Panc1 (cell line): ENCODE data around the gene TEX52. TPM values are rescaled to one million over a fixed set of nuclear protein-coding genes. Genes with fewer than 3 reads are reported as not detected.

ENCODE experiments used
- ATAC-seq: fragments of 200-7000 bp; cut with Tn5 transposase; 2 replicates; pipeline ENCODE4 v1.9.1; 2020; ENCODE audit warnings: mild to moderate bottlenecking, moderate library complexity
- BruUV-seq: library from RNA; stranded (reverse); fragments of 400-500 nt; replicated peaks from 2 replicates; lab custom pipeline; 2021; lab: Mats Ljungman, UMichigan
- CTCF ChIA-PET: fragments of 300-600 bp; sonication (Branson Sonifier 250); formaldehyde crosslinking; loops from one replicate; lab custom pipeline; 2022; ENCODE audit warnings: antibody characterized with exemption; lab: Charles Lee
- POLR2A ChIA-PET: fragments of 300-600 bp; sonication (Branson Sonifier 250); formaldehyde crosslinking; loops from one replicate; lab custom pipeline; 2022; ENCODE audit warnings: antibody characterized with exemption; lab: Charles Lee
- DNase-seq: peaks from one replicate; pipeline ENCODE4 v3.0.0-alpha.2; 2010; ENCODE audit warnings: low read depth, low spot score
- H3K27ac ChIP-seq: 2 replicates; pipeline ENCODE4 v1.5.1; 2011; ENCODE audit warnings: mild to moderate bottlenecking, low read length, inconsistent platforms
- H3K27me3 ChIP-seq: fragments of 200-500 bp; sonication (Bioruptor generic); 2 replicates; pipeline ENCODE4 v1.6.0; 2014; ENCODE audit warnings: low read length, inconsistent platforms; ENCODE audit not compliant: control insufficient read depth, insufficient read depth
- H3K36me3 ChIP-seq: fragments of 200-500 bp; sonication (Bioruptor generic); 2 replicates; pipeline ENCODE4 v1.5.1; 2014; ENCODE audit warnings: inconsistent platforms, mild to moderate bottlenecking, low read length, moderate library complexity; ENCODE audit not compliant: control insufficient read depth, insufficient read depth
- H3K4me1 ChIP-seq: 2 replicates; pipeline ENCODE4 v1.5.1; 2011; ENCODE audit warnings: inconsistent platforms, mild to moderate bottlenecking, low read length, moderate library complexity; ENCODE audit not compliant: control insufficient read depth, insufficient read depth
- H3K4me3 ChIP-seq, 2 experiments: 2 replicates each; pipeline ENCODE4 v1.5.1; 2011 to 2012; ENCODE audit warnings: low read depth in 2 of 2, low read length in 2 of 2, mild to moderate bottlenecking in 2 of 2, inconsistent platforms in 1 of 2, moderate library complexity in 1 of 2
- H3K9me3 ChIP-seq: fragments of 200-500 bp; sonication (Bioruptor generic); 2 replicates; pipeline ENCODE4 v1.5.1; 2014; ENCODE audit warnings: low read depth, mild to moderate bottlenecking, inconsistent platforms, low read length, moderate library complexity; ENCODE audit not compliant: control insufficient read depth, insufficient read depth
- CTCF ChIP-seq: fragments of 450-650 bp; IDR thresholded peaks from 2 replicates; pipeline ENCODE4 v1.5.1; 2017; ENCODE audit warnings: mild to moderate bottlenecking
- POLR2AphosphoS5 ChIP-seq: IDR thresholded peaks from 2 replicates; pipeline ENCODE4 v1.6.1; 2012; ENCODE audit warnings: mild to moderate bottlenecking, low read depth, low read length, moderate library complexity
- SIN3A ChIP-seq: IDR thresholded peaks from 2 replicates; pipeline ENCODE4 v1.6.1; 2012; ENCODE audit warnings: low read depth, mild to moderate bottlenecking, low read length, moderate library complexity, borderline replicate concordance; ENCODE audit not compliant: insufficient read depth
- TCF7L2 ChIP-seq: IDR thresholded peaks from 2 replicates; pipeline ENCODE4 v1.6.1; 2011; ENCODE audit warnings: mild to moderate bottlenecking, low read depth, low read length, inconsistent platforms
- in situ Hi-C: cut with HindIII; loops from 2 replicates; pipeline ENCODE4 v1.10.0; 2016; ENCODE audit warnings: low sequenced_read_pairs, low pct_unique_long_range_greater_than_20kb
- intact Hi-C: fragments of 100-400 bp; cut with micrococcal nuclease; formaldehyde crosslinking; loops from one replicate; pipeline ENCODE4 v1.10.0; 2022; ENCODE audit not compliant: unreplicated experiment
- total RNA-seq: library from RNA; stranded (reverse); gene quantifications from one replicate; pipeline ENCODE4 v1.2.1, GENCODE V29; 2021; ENCODE audit not compliant: unreplicated experiment
- TF ChIP-seq, protein P1 (sequence below), 2 experiments: IDR thresholded peaks; 2 replicates each; pipeline ENCODE4 v1.6.1; 2011 to 2012; ENCODE audit warnings: low read depth in 2 of 2, control low read depth in 1 of 2, low read length in 1 of 2, mild to moderate bottlenecking in 1 of 2, moderate library complexity in 1 of 2; ENCODE audit not compliant: insufficient read depth in 1 of 2

The TEX52 gene
- total RNA-seq, 1 experiment from 2014 or later, result not detected

- H3K27me3 ChIP-seq, result no peaks in the 10 kb centered on the region
- DNase-seq (no peak), ATAC-seq (no peak)
- POLR2A ChIA-PET, result no interaction called here
- TF ChIP-seq, protein P1, sequence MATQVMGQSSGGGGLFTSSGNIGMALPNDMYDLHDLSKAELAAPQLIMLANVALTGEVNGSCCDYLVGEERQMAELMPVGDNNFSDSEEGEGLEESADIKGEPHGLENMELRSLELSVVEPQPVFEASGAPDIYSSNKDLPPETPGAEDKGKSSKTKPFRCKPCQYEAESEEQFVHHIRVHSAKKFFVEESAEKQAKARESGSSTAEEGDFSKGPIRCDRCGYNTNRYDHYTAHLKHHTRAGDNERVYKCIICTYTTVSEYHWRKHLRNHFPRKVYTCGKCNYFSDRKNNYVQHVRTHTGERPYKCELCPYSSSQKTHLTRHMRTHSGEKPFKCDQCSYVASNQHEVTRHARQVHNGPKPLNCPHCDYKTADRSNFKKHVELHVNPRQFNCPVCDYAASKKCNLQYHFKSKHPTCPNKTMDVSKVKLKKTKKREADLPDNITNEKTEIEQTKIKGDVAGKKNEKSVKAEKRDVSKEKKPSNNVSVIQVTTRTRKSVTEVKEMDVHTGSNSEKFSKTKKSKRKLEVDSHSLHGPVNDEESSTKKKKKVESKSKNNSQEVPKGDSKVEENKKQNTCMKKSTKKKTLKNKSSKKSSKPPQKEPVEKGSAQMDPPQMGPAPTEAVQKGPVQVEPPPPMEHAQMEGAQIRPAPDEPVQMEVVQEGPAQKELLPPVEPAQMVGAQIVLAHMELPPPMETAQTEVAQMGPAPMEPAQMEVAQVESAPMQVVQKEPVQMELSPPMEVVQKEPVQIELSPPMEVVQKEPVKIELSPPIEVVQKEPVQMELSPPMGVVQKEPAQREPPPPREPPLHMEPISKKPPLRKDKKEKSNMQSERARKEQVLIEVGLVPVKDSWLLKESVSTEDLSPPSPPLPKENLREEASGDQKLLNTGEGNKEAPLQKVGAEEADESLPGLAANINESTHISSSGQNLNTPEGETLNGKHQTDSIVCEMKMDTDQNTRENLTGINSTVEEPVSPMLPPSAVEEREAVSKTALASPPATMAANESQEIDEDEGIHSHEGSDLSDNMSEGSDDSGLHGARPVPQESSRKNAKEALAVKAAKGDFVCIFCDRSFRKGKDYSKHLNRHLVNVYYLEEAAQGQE (IDR thresholded peaks at IDR 0.05; ENCODE audit: insufficient read depth in 1 of 2, low read depth in 2 of 2, low read length in 1 of 2), result no peak
- TF ChIP-seq POLR2AphosphoS5 (no peak), SIN3A (no peak), TCF7L2 (no peak), CTCF (no peak)
- H3K27ac ChIP-seq, result no peak overlapping the region
- intact Hi-C loops (no loop called here), in situ Hi-C loops (no loop called here)
- no peaks in the 10 kb centered on the region for H3K9me3 ChIP-seq
- H3K4me1 ChIP-seq, result no peaks in the 10 kb centered on the region
- H3K36me3 ChIP-seq, result no peaks in the 10 kb centered on the region; the same call in 1 of the 2 replicates
- H3K4me3 ChIP-seq, result no peak overlapping the region
- BruUV-seq, result no TSS peak
- CTCF ChIA-PET, result interaction anchor here (0.6 kb wide), 2 partner anchors 9 to 21 kb away, joined by 3 read pairs; no protein-coding TSS in a partner anchor
Observed at GRCh38 chr12:2854669-2855453, 2.0 kb downstream of the TEX52 start.

GRCh38 chr12:2853626-2854025 lies 3.2 kb downstream of the TEX52 start:
- Histone ChIP-seq H3K27ac (no peak overlapping the region), H3K36me3 (no peaks in the 10 kb centered on the region), H3K9me3 (no peaks in the 10 kb centered on the region), H3K27me3 (no peaks in the 10 kb centered on the region), H3K4me3 (no peak overlapping the region), H3K4me1 (no peaks in the 10 kb centered on the region)
- ATAC-seq (peak; percentile 77), DNase-seq (no peak)
- no TSS peak for BruUV-seq
- ChIA-PET CTCF (interaction anchor here (0.5 to 0.7 kb wide), 5 partner anchors 11 to 86 kb away, joined by 3 to 7 read pairs (median 4); no protein-coding TSS in a partner anchor), POLR2A (interaction anchor here (0.7 kb wide), 1 partner anchor 10 kb away, joined by 3 read pairs; no protein-coding TSS in a partner anchor)
- in situ Hi-C loops (no loop called here), intact Hi-C loops (no loop called here)
- TF ChIP-seq CTCF (peak; percentile 88), TCF7L2 (no peak)
- TF ChIP-seq, protein P1 (IDR thresholded peaks at IDR 0.05; ENCODE audit: insufficient read depth in 1 of 2, low read depth in 2 of 2, low read length in 1 of 2), result no peak
